WTC11 (cell line): ENCODE results near the gene ZBTB7C.

Experiments used
- ATF6 ChIP-seq: sonication (generic); formaldehyde crosslinking; IDR thresholded peaks from 2 replicates; pipeline ENCODE4 v1.8.1; 2023; ENCODE audit warnings: mild to moderate bottlenecking, missing genetic modification reagents
- CREB1 ChIP-seq: sonication (generic); formaldehyde crosslinking; IDR thresholded peaks from 2 replicates; pipeline ENCODE4 v1.8.0; 2023; ENCODE audit warnings: mild to moderate bottlenecking, missing genetic modification reagents
- CTCF ChIP-seq: fragments of 200-600 bp; IDR thresholded peaks from 2 replicates; pipeline ENCODE4 v1.8.0; 2022; ENCODE audit warnings: antibody characterized with exemption
- FOXJ3 ChIP-seq: sonication (generic); formaldehyde crosslinking; IDR thresholded peaks from 2 replicates; pipeline ENCODE4 v1.9.0; 2021; ENCODE audit warnings: missing genetic modification reagents, mild to moderate bottlenecking, borderline replicate concordance
- KAT7 ChIP-seq: sonication (generic); formaldehyde crosslinking; IDR thresholded peaks from 2 replicates; pipeline ENCODE4 v1.8.1; 2023; ENCODE audit warnings: missing genetic modification reagents, mild to moderate bottlenecking, borderline replicate concordance
- MAX ChIP-seq: sonication (generic); formaldehyde crosslinking; IDR thresholded peaks from 2 replicates; pipeline ENCODE4 v1.8.0; 2022; ENCODE audit warnings: mild to moderate bottlenecking, missing genetic modification reagents

GRCh38 chr18:47978141-47978540 lies 431.0 kb downstream of the ZBTB7C start:
- no peak for TF ChIP-seq CTCF
- TF ChIP-seq ATF6: no peak
- no peak for TF ChIP-seq KAT7
- TF ChIP-seq CREB1 (CRISPR knock-in tag): no peak
- TF ChIP-seq MAX (CRISPR knock-in tag): no peak
- TF ChIP-seq FOXJ3: no peak
